BE2C (cell line): ENCODE results near the gene COL24A1.

Experiments
- DNase-seq: peaks from one replicate; pipeline ENCODE4 v3.0.0-alpha.2; 2020
- H3K27me3 ChIP-seq: fragments of 250-450 bp; sonication (Bioruptor Pico); 2 replicates; pipeline ENCODE4 v1.5.1; 2020; ENCODE audit warnings: mild to moderate bottlenecking
- H3K36me3 ChIP-seq: fragments of 250-450 bp; sonication (Bioruptor Pico); 2 replicates; pipeline ENCODE4 v1.5.1; 2020; ENCODE audit warnings: mild to moderate bottlenecking
- H3K4me1 ChIP-seq: fragments of 250-450 bp; sonication (Bioruptor Pico); 2 replicates; pipeline ENCODE4 v1.5.1; 2020
- H3K4me3 ChIP-seq: 2 replicates; pipeline ENCODE4 v1.5.1; 2011; ENCODE audit warnings: low read depth, low read length
- H3K9me3 ChIP-seq: fragments of 250-450 bp; sonication (Bioruptor Pico); 2 replicates; pipeline ENCODE4 v1.5.1; 2020
- TF ChIP-seq, protein P1 (sequence below): IDR thresholded peaks from 2 replicates; pipeline ENCODE4 v1.5.1; 2012; ENCODE audit warnings: mild to moderate bottlenecking, low read depth, low read length

The COL24A1 gene

GRCh38 chr1:85762804-85763203 is 393.8 kb downstream of the COL24A1 start:
- Histone ChIP-seq H3K4me3 (no peak overlapping the region), H3K36me3 (no peaks in the 10 kb centered on the region), H3K27me3 (no peaks in the 10 kb centered on the region), H3K4me1 (no peaks in the 10 kb centered on the region), H3K9me3 (no peaks in the 10 kb centered on the region)
- TF ChIP-seq, protein P1, sequence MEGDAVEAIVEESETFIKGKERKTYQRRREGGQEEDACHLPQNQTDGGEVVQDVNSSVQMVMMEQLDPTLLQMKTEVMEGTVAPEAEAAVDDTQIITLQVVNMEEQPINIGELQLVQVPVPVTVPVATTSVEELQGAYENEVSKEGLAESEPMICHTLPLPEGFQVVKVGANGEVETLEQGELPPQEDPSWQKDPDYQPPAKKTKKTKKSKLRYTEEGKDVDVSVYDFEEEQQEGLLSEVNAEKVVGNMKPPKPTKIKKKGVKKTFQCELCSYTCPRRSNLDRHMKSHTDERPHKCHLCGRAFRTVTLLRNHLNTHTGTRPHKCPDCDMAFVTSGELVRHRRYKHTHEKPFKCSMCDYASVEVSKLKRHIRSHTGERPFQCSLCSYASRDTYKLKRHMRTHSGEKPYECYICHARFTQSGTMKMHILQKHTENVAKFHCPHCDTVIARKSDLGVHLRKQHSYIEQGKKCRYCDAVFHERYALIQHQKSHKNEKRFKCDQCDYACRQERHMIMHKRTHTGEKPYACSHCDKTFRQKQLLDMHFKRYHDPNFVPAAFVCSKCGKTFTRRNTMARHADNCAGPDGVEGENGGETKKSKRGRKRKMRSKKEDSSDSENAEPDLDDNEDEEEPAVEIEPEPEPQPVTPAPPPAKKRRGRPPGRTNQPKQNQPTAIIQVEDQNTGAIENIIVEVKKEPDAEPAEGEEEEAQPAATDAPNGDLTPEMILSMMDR: no peak
- DNase-seq: no peak

DNA sequence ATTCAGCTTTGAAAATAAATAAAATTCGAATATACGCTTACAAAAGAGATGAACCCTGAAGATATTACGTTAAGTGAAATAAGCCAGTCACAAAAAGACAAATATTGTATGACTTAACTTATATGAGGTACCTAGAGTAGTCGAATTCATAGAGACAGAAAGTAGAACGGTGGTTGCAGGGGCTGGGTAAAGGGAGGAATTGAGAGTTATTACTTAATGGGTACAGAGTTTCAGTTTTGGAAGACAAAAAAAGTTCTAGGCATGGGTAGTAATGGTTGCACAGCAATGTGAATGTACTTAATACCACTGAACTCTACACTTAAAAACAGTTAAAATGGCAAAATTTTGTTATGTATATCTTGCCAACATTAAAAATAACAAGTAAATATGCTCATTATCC is 399.7 kb downstream of the COL24A1 start:
- no peaks in the 10 kb centered on the region for H3K27me3 ChIP-seq
- no peak overlapping the region for H3K4me3 ChIP-seq
- no peaks in the 10 kb centered on the region for H3K4me1 ChIP-seq
- DNase-seq: no peak
- no peaks in the 10 kb centered on the region for H3K9me3 ChIP-seq
- no peaks in the 10 kb centered on the region for H3K36me3 ChIP-seq
- TF ChIP-seq, protein P1: no peak

- no peak overlapping the region for H3K4me3 ChIP-seq
- H3K9me3 ChIP-seq: no peaks in the 10 kb centered on the region
- no peak for DNase-seq
- H3K36me3 ChIP-seq: no peaks in the 10 kb centered on the region
- TF ChIP-seq, protein P1: no peak
- H3K4me1 ChIP-seq: no peaks in the 10 kb centered on the region
- H3K27me3 ChIP-seq: no peaks in the 10 kb centered on the region
Measured at GRCh38 chr1:85748120-85748519, 408.5 kb downstream of the COL24A1 start.

DNA sequence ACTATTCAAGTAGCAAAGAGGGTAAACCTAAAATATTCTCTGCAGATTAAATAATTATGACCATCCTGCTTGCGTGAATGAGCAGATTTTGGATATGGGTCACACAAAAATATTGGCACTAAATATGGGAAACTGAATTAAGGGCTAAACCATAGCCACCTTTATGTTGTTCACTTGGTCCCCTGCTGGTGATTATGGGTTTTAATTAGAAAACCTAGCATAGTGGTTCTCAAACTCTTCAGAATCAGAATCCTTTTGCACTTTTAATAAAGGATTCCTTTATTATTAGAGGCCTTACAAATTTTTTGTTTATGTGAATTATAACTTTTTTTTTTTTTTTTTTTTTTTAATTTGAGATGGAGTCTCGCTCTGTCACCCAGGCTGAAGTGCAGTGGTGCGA is 409.8 kb downstream of the COL24A1 start:
- TF ChIP-seq, protein P1: no peak; the same call in 1 of the 2 replicates
- DNase-seq: no peak
- no peaks in the 10 kb centered on the region for H3K4me1 ChIP-seq
- no peaks in the 10 kb centered on the region for H3K9me3 ChIP-seq
- no peak overlapping the region for H3K4me3 ChIP-seq
- no peaks in the 10 kb centered on the region for H3K36me3 ChIP-seq
- no peaks in the 10 kb centered on the region for H3K27me3 ChIP-seq

- Histone ChIP-seq H3K36me3 (no peaks in the 10 kb centered on the region), H3K27me3 (no peaks in the 10 kb centered on the region), H3K4me1 (no peaks in the 10 kb centered on the region), H3K9me3 (no peaks in the 10 kb centered on the region), H3K4me3 (no peak overlapping the region)
- no peak for DNase-seq
- TF ChIP-seq, protein P1: no peak
Measured at GRCh38 chr1:85743814-85744213, 412.8 kb downstream of the COL24A1 start.

DNA sequence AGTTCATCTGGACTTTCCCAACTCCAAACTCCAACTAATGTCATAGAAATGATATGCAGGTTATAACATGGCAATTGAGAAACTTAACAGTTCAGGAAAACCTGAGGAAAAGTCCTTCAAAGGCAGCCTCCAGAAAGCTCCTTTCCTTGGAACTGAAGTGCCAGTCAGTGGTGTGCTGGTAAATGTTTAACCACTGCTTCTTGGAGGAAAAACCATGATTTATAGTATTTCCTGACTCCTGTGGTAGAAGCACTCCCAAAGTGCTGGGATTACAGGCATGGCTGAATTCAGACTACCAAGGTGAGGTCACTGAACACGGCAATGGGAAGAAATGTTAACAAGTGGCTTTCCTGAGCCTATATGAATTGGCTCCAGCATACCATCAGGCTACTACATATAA is 421.6 kb downstream of the COL24A1 start:
- Histone ChIP-seq H3K9me3 (no peaks in the 10 kb centered on the region), H3K27me3 (no peaks in the 10 kb centered on the region), H3K4me3 (no peak overlapping the region), H3K4me1 (no peaks in the 10 kb centered on the region), H3K36me3 (no peaks in the 10 kb centered on the region)
- TF ChIP-seq, protein P1: no peak
- DNase-seq: no peak
